HG02970 (cell line): ENCODE results near the gene TENT4B.

Experiments
- ATAC-seq: cut with Tn5 transposase; IDR thresholded peaks from one replicate; pipeline ENCODE4 v1.9.1; 2021; ENCODE audit warnings: mild to moderate bottlenecking, moderate library complexity, moderate number of reproducible peaks; ENCODE audit not compliant: unreplicated experiment, low FRiP score

Gene TENT4B

GRCh38 chr16:50267651-50268050, 114.5 kb downstream of the TENT4B start:
- ATAC-seq, result no peak

GRCh38 chr16:50268352-50268751, 115.2 kb downstream of the TENT4B start:
- ATAC-seq, result no peak

GRCh38 chr16:50269061-50269705, 116.1 kb downstream of the TENT4B start:
- no peak for ATAC-seq

- no peak for ATAC-seq
Observed at GRCh38 chr16:50269769-50270509, 116.8 kb downstream of the TENT4B start.

- no peak for ATAC-seq
Observed at GRCh38 chr16:50270510-50271147, 117.5 kb downstream of the TENT4B start.

- ATAC-seq, result no peak
Observed at GRCh38 chr16:50271148-50272041, 118.3 kb downstream of the TENT4B start.

GRCh38 chr16:50272111-50272571, 119.0 kb downstream of the TENT4B start:
- ATAC-seq, result no peak

GRCh38 chr16:50272687-50273381, 119.7 kb downstream of the TENT4B start:
- ATAC-seq, result no peak

- ATAC-seq, result no peak
Observed at GRCh38 chr16:50273382-50273690, 120.2 kb downstream of the TENT4B start.

GRCh38 chr16:50273888-50274325, 120.8 kb downstream of the TENT4B start:
- no peak for ATAC-seq

- ATAC-seq, result no peak
Observed at GRCh38 chr16:50274326-50275097, 121.4 kb downstream of the TENT4B start.

GRCh38 chr16:50275098-50275415, 122.0 kb downstream of the TENT4B start:
- ATAC-seq, result no peak

GRCh38 chr16:50275428-50276325, 122.6 kb downstream of the TENT4B start:
- ATAC-seq, result no peak

- ATAC-seq, result no peak
Observed at GRCh38 chr16:50276326-50276640, 123.2 kb downstream of the TENT4B start.

- no peak for ATAC-seq
Observed at GRCh38 chr16:50276801-50277555, 123.9 kb downstream of the TENT4B start.

- no peak for ATAC-seq
Observed at GRCh38 chr16:50278251-50278650, 125.1 kb downstream of the TENT4B start.

- no peak for ATAC-seq
Observed at GRCh38 chr16:50279504-50279865, 126.4 kb downstream of the TENT4B start.

- ATAC-seq, result no peak
Observed at GRCh38 chr16:50280932-50281331, 127.8 kb downstream of the TENT4B start.
